Esophagus squamous epithelium (tissue), 4 donors: ENCODE results near the gene PARD3.

Source experiments
- POLR2A ChIP-seq, 4 donors: fragments of 450-650 bp; IDR thresholded peaks; one replicate each; pipeline ENCODE4 v1.6.1; 2017; ENCODE audit warnings: antibody characterized with exemption in 4 of 4, mild to moderate bottlenecking in 4 of 4, moderate library complexity in 3 of 4
- TF ChIP-seq, protein P1 (sequence below), 6 experiments: fragments of 450-650 bp in 4 of 6; fragments of 200-600 bp in 2 of 6; sonication (generic) in 2 of 6; IDR thresholded peaks; one replicate each; pipeline ENCODE4 v1.5.1; 2016 to 2019; ENCODE audit warnings: antibody characterized with exemption in 6 of 6, mild to moderate bottlenecking in 4 of 6, moderate library complexity in 4 of 6

DNA sequence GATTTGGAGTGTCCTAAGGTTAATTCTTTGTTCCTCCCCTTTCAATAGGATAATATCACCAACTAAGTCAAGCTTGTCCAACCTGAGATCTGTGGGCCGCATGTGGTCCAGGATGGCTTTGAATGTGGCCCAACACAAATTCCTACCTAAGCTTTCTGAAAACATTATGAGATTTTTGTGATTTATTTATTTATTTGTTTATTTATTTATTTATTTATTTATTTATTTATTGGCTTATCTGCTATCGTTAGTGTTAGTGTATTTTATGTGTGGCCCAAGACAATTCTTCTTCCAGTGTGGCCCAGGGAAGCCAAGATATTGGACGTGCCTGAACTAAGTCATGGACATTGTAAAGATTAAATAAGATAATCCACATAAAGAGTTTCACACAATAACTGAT, 446.0 kb downstream of the PARD3 start:
- TF ChIP-seq POLR2A (IDR thresholded peaks at IDR 0.05), result no peak
- TF ChIP-seq, protein P1, sequence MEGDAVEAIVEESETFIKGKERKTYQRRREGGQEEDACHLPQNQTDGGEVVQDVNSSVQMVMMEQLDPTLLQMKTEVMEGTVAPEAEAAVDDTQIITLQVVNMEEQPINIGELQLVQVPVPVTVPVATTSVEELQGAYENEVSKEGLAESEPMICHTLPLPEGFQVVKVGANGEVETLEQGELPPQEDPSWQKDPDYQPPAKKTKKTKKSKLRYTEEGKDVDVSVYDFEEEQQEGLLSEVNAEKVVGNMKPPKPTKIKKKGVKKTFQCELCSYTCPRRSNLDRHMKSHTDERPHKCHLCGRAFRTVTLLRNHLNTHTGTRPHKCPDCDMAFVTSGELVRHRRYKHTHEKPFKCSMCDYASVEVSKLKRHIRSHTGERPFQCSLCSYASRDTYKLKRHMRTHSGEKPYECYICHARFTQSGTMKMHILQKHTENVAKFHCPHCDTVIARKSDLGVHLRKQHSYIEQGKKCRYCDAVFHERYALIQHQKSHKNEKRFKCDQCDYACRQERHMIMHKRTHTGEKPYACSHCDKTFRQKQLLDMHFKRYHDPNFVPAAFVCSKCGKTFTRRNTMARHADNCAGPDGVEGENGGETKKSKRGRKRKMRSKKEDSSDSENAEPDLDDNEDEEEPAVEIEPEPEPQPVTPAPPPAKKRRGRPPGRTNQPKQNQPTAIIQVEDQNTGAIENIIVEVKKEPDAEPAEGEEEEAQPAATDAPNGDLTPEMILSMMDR (IDR thresholded peaks at IDR 0.05), result no peak
